Duodenal mucosa (tissue), 2 donors: ENCODE measurements around the gene AP2B1.
A peak's percentile ranks its signal among the peaks of the same experiment; 100 is the strongest.

Experiments
- H3K27ac ChIP-seq: one replicate; pipeline ENCODE4 v1.7.0; 2013; ENCODE audit warnings: low read depth, low read length
- H3K27me3 ChIP-seq, 2 donors: one replicate each; pipeline ENCODE4 v1.7.0; 2013; ENCODE audit warnings: low read length in 2 of 2, control low read depth in 1 of 2; ENCODE audit not compliant: insufficient read depth in 2 of 2, control insufficient read depth in 1 of 2
- H3K36me3 ChIP-seq, 2 donors: one replicate each; pipeline ENCODE4 v1.7.0; 2013; ENCODE audit warnings: low read length in 2 of 2, control low read depth in 1 of 2; ENCODE audit not compliant: insufficient read depth in 2 of 2, control insufficient read depth in 1 of 2
- H3K4me1 ChIP-seq, 2 donors: one replicate each; pipeline ENCODE4 v1.7.0; 2013; ENCODE audit warnings: low read length in 2 of 2, control low read depth in 1 of 2; ENCODE audit not compliant: insufficient read depth in 2 of 2, control insufficient read depth in 1 of 2
- H3K4me3 ChIP-seq, 2 donors: one replicate each; pipeline ENCODE4 v1.7.0; 2013; ENCODE audit warnings: low read length in 2 of 2, low read depth in 1 of 2
- H3K9ac ChIP-seq, 2 donors: one replicate each; pipeline ENCODE4 v1.7.0; 2013; ENCODE audit warnings: low read length in 2 of 2, low read depth in 1 of 2
- H3K9me3 ChIP-seq, 2 donors: one replicate each; pipeline ENCODE4 v1.7.0; 2013; ENCODE audit warnings: low read length in 2 of 2, control low read depth in 1 of 2; ENCODE audit not compliant: control insufficient read depth in 1 of 2

Gene AP2B1

GRCh38 chr17:35731239-35731916, 144.3 kb downstream of the AP2B1 start, which contains the start of gene RASL10B:
RASL10B (plus strand) TSS chr17:35731639; CDS start chr17:35735185, 3,546 bp downstream.
- Histone ChIP-seq H3K27me3 (no peaks in the 10 kb centered on the region), H3K36me3 (peaks cover 0 to 2% of the 10 kb centered on the region in 2 donors), H3K4me3 (peak within 1 kb of the TSS; percentile 61 to 65), H3K27ac (no peak within 1 kb of the TSS), H3K4me1 (peaks cover 17 to 18% of the 10 kb centered on the region in 2 donors), H3K9me3 (no peaks in the 10 kb centered on the region), H3K9ac (peak within 1 kb of the TSS in 1 of 2 donors; percentile 8)

GRCh38 chr17:35731917-35732805, 145.0 kb downstream of the AP2B1 start:
- H3K27ac ChIP-seq: no peak overlapping the region

DNA sequence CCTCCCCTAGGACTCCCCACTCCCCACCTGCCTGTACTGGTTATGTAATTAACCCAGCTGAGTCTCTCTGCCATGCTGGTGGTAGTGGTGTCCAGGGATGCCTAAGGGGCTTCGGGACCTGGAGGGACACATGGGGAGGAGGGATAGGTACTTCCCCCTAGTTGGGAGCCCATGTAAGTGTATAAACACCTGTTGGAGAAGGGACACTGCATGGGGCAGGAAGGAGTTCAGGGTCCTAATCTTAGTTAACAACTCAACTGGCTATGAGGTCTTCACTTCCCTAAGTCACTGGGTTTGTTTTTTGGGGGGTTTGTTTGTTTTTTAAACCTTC, 145.6 kb downstream of the AP2B1 start:
- Histone ChIP-seq H3K4me3 (no peak overlapping the region), H3K9ac (no peak overlapping the region), H3K9me3 (no peaks in the 10 kb centered on the region), H3K36me3 (no peaks in the 10 kb centered on the region), H3K4me1 (peaks cover 8 to 11% of the 10 kb centered on the region in 2 donors), H3K27me3 (no peaks in the 10 kb centered on the region), H3K27ac (no peak overlapping the region)

More at GRCh38 chr17:35731917-35732805, 145.0 kb downstream of the AP2B1 start:
- Histone ChIP-seq H3K4me1 (peaks cover 11% of the 10 kb centered on the region in 2 donors), H3K27me3 (no peaks in the 10 kb centered on the region), H3K9ac (no peak overlapping the region), H3K9me3 (no peaks in the 10 kb centered on the region), H3K36me3 (no peaks in the 10 kb centered on the region), H3K4me3 (peak overlapping the region; percentile 58 to 61)

GRCh38 chr17:35733366-35733765, 146.2 kb downstream of the AP2B1 start:
- Histone ChIP-seq H3K9me3 (no peaks in the 10 kb centered on the region), H3K27me3 (no peaks in the 10 kb centered on the region), H3K4me3 (no peak overlapping the region), H3K9ac (no peak overlapping the region), H3K4me1 (peaks cover 8 to 11% of the 10 kb centered on the region in 2 donors), H3K27ac (no peak overlapping the region), H3K36me3 (no peaks in the 10 kb centered on the region)

GRCh38 chr17:35734396-35734795, 147.3 kb downstream of the AP2B1 start:
- Histone ChIP-seq H3K27me3 (no peaks in the 10 kb centered on the region), H3K9me3 (no peaks in the 10 kb centered on the region), H3K27ac (no peak overlapping the region), H3K4me3 (no peak overlapping the region), H3K36me3 (no peaks in the 10 kb centered on the region), H3K4me1 (peaks cover 8 to 11% of the 10 kb centered on the region in 2 donors), H3K9ac (no peak overlapping the region)

GRCh38 chr17:35735036-35735805, 148.1 kb downstream of the AP2B1 start:
- H3K27ac ChIP-seq: no peak overlapping the region
- H3K4me3 ChIP-seq: no peak overlapping the region
- H3K27me3 ChIP-seq: peaks cover 0 to 7% of the 10 kb centered on the region in 2 donors

DNA sequence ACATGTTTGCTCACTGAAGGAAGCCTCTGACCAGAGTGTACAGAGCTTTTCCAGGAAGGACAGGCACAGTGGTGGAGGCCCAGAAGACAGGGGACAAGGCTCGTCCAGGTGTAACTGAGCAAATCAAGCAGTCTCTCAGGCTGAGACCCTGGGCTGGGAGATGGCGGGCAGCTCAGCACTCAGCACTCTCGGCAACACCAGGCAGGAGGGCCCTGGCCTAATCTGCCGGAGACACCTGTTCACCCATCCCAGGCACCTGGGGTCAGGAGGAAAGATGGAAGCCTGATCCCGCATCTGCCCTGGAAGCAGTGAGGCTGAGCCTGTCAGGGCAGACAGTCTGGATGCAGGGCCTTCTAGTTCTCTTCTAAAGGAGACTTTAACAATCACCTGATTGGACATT, 149.1 kb downstream of the AP2B1 start:
- Histone ChIP-seq H3K27ac (no peak overlapping the region), H3K9me3 (no peaks in the 10 kb centered on the region), H3K27me3 (peaks cover 8 to 16% of the 10 kb centered on the region in 2 donors), H3K9ac (no peak overlapping the region), H3K36me3 (no peaks in the 10 kb centered on the region), H3K4me1 (peaks cover 2 to 10% of the 10 kb centered on the region in 2 donors), H3K4me3 (no peak overlapping the region)

More at GRCh38 chr17:35735036-35735805, 148.1 kb downstream of the AP2B1 start:
- H3K36me3 ChIP-seq: no peaks in the 10 kb centered on the region
- no peak overlapping the region for H3K9ac ChIP-seq
- no peaks in the 10 kb centered on the region for H3K9me3 ChIP-seq
- H3K4me1 ChIP-seq: peaks cover 8 to 11% of the 10 kb centered on the region in 2 donors

DNA sequence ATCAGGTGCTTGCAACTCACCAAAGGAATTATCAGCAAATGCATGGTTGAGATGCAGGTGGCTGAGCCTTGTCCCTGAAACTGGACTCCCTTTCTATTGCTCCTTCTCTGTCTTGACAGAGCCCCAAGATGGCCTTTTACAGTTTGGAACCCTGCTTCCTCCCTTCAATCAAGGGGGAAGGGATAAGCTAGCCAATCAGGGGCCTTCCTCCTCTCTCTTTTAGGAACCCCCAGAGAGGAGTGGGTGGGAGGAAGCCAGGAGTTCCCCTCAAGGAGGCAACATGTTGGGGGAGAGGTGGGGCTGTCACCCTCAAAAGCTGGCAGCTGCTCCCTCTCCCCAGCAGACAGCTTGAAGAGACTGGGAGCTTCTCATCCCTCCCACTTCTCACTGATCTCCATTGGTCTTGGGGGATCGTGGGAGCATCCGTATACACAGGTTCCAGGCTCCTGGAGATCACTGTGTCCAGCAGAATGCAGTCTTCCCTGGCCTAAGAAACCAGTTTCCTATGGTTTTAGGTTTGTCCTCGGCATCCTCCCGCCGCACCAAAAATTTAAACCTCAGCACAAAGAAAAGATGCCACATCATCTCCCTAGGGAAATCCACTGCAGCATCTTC, 151.5 kb downstream of the AP2B1 start:
- H3K27me3 ChIP-seq: peaks cover 14 to 39% of the 10 kb centered on the region in 2 donors
- no peak overlapping the region for H3K9ac ChIP-seq
- no peaks in the 10 kb centered on the region for H3K36me3 ChIP-seq
- H3K4me3 ChIP-seq: no peak overlapping the region
- H3K9me3 ChIP-seq: no peaks in the 10 kb centered on the region
- no peak overlapping the region for H3K27ac ChIP-seq
- H3K4me1 ChIP-seq: peaks cover 0 to 3% of the 10 kb centered on the region in 2 donors

DNA sequence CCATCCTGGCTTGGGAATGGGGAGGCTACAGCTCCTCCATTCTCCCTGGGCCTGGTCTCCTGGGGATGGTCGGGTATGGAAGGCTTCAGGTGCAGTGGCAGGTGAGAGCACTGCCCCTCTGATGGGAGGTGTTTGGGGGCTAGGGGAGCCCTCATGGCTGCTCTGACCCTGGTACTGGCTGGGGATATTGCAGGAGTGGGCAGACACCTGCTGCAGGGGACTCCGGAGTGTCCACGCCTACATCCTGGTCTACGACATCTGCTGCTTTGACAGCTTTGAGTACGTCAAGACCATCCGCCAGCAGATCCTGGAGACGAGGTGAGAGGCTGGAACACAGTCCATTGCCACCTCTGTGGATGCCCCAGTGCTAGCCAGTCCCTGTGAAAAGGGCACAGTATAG, 153.1 kb downstream of the AP2B1 start:
- H3K36me3 ChIP-seq: no peaks in the 10 kb centered on the region
- peaks cover 18 to 44% of the 10 kb centered on the region in 2 donors for H3K27me3 ChIP-seq
- no peak overlapping the region for H3K27ac ChIP-seq
- H3K4me1 ChIP-seq: peaks cover 0 to 3% of the 10 kb centered on the region in 2 donors
- no peak overlapping the region for H3K9ac ChIP-seq
- H3K4me3 ChIP-seq: no peak overlapping the region
- no peaks in the 10 kb centered on the region for H3K9me3 ChIP-seq
